GM12864 (cell line): ENCODE results near the gene PLA2G4D.

Experiments used
- DNase-seq: peaks from one replicate; pipeline ENCODE4 v3.0.0-alpha.2; 2011; ENCODE audit warnings: low read depth
- H3K4me3 ChIP-seq: 2 replicates; pipeline ENCODE4 v1.5.1; 2011; ENCODE audit warnings: mild to moderate bottlenecking, low read depth, low read length, control low read depth
- CTCF ChIP-seq: IDR thresholded peaks from 2 replicates; pipeline ENCODE4 v1.5.1; 2011; ENCODE audit warnings: low read depth, mild to moderate bottlenecking, moderate library complexity, low read length, control low read depth, inconsistent platforms; ENCODE audit errors: missing control alignments

Gene PLA2G4D

GRCh38 chr15:42133356-42133755, 39.0 kb upstream of the PLA2G4D start:
- no peak for DNase-seq
- no peak for TF ChIP-seq CTCF
- H3K4me3 ChIP-seq: no peak overlapping the region

GRCh38 chr15:42131826-42132806, 37.8 kb upstream of the PLA2G4D start:
- DNase-seq: no peak
- H3K4me3 ChIP-seq: no peak overlapping the region
- TF ChIP-seq CTCF: no peak

- no peak overlapping the region for H3K4me3 ChIP-seq
- DNase-seq: no peak
- TF ChIP-seq CTCF: no peak
Observed at GRCh38 chr15:42131006-42131405, 36.6 kb upstream of the PLA2G4D start.

- H3K4me3 ChIP-seq: no peak overlapping the region
- TF ChIP-seq CTCF: no peak
- no peak for DNase-seq
Observed at GRCh38 chr15:42130246-42130986, 36.1 kb upstream of the PLA2G4D start.

- DNase-seq: no peak
- no peak overlapping the region for H3K4me3 ChIP-seq
- no peak for TF ChIP-seq CTCF
Observed at GRCh38 chr15:42129364-42129763, 35.0 kb upstream of the PLA2G4D start.

- DNase-seq: no peak
- H3K4me3 ChIP-seq: no peak overlapping the region
- TF ChIP-seq CTCF: no peak
Observed at GRCh38 chr15:42128476-42128875, 34.1 kb upstream of the PLA2G4D start.
